Astrocyte (in vitro differentiated cells and primary cell): ENCODE results near the gene DVL3. TPM values are rescaled to one million over a fixed set of nuclear protein-coding genes. Genes with fewer than 3 reads are reported as not detected.

Experiments used
- DNase-seq: peaks from one replicate; pipeline ENCODE4 v3.0.0-alpha.2; 2010; ENCODE audit warnings: low read depth
- FAIRE-seq: peaks from 2 replicates; lab custom pipeline; 2011; peaks lifted over from hg19 to GRCh38; lab: Jason Lieb, UNC
- H2AFZ ChIP-seq: 2 replicates; pipeline ENCODE4 v1.6.0; 2012; ENCODE audit warnings: low read depth, low read length, inconsistent platforms
- H3K27ac ChIP-seq: 2 replicates; pipeline ENCODE4 v1.5.1; 2011; ENCODE audit warnings: low read depth, low read length, inconsistent platforms
- H3K27me3 ChIP-seq: 2 replicates; pipeline ENCODE4 v1.6.0; 2011; ENCODE audit warnings: low read length, inconsistent platforms; ENCODE audit not compliant: insufficient read depth
- H3K36me3 ChIP-seq: 2 replicates; pipeline ENCODE4 v1.5.1; 2011; ENCODE audit warnings: low read length, inconsistent platforms; ENCODE audit not compliant: insufficient read depth
- H3K4me1 ChIP-seq: 2 replicates; pipeline ENCODE4 v1.5.1; 2011; ENCODE audit warnings: low read length, inconsistent platforms; ENCODE audit not compliant: insufficient read depth
- H3K4me2 ChIP-seq: 2 replicates; pipeline ENCODE4 v1.6.0; 2012; ENCODE audit warnings: low read length, inconsistent platforms
- H3K4me3 ChIP-seq: 2 replicates; pipeline ENCODE4 v1.5.1; 2011; ENCODE audit warnings: low read depth, mild to moderate bottlenecking, low read length, inconsistent platforms; ENCODE audit not compliant: insufficient read depth
- H3K79me2 ChIP-seq: 2 replicates; pipeline ENCODE4 v1.6.0; 2012; ENCODE audit warnings: mild to moderate bottlenecking, low read length, inconsistent platforms; ENCODE audit not compliant: insufficient read depth
- H3K9ac ChIP-seq: 2 replicates; pipeline ENCODE4 v1.6.0; 2012; ENCODE audit warnings: mild to moderate bottlenecking, low read length, inconsistent platforms
- H3K9me3 ChIP-seq: 2 replicates; pipeline ENCODE4 v1.5.1; 2012; ENCODE audit warnings: low read depth, mild to moderate bottlenecking, low read length, inconsistent platforms; ENCODE audit not compliant: insufficient read depth
- H4K20me1 ChIP-seq: 2 replicates; pipeline ENCODE4 v1.6.0; 2012; ENCODE audit warnings: low read length, inconsistent platforms; ENCODE audit not compliant: insufficient read depth
- H3K27ac Mint-ChIP-seq: one replicate; pipeline ENCODE4 v1.8.0; 2021; ENCODE audit warnings: mild to moderate bottlenecking, mixed read lengths; ENCODE audit not compliant: unreplicated experiment
- H3K27me3 Mint-ChIP-seq: one replicate; pipeline ENCODE4 v1.8.0; 2021; ENCODE audit warnings: low read depth, mixed read lengths; ENCODE audit not compliant: unreplicated experiment
- H3K36me3 Mint-ChIP-seq: one replicate; pipeline ENCODE4 v1.8.0; 2021; ENCODE audit warnings: low read depth, mixed read lengths; ENCODE audit not compliant: unreplicated experiment
- H3K4me1 Mint-ChIP-seq: one replicate; pipeline ENCODE4 v1.8.0; 2021; ENCODE audit warnings: low read depth, mixed read lengths; ENCODE audit not compliant: unreplicated experiment
- H3K4me3 Mint-ChIP-seq: one replicate; pipeline ENCODE4 v1.8.0; 2021; ENCODE audit warnings: mild to moderate bottlenecking, moderate library complexity, mixed read lengths; ENCODE audit not compliant: unreplicated experiment
- H3K9me3 Mint-ChIP-seq: one replicate; pipeline ENCODE4 v1.8.0; 2021; ENCODE audit warnings: mild to moderate bottlenecking, mixed read lengths; ENCODE audit not compliant: unreplicated experiment
- CTCF ChIP-seq: IDR thresholded peaks from 2 replicates; pipeline ENCODE4 v1.5.1; 2011; ENCODE audit warnings: low read depth, mild to moderate bottlenecking, inconsistent platforms, low read length, moderate library complexity; ENCODE audit not compliant: insufficient read depth
- EZH2 ChIP-seq: IDR thresholded peaks from 2 replicates; pipeline ENCODE4 v1.6.1; 2012; ENCODE audit warnings: mild to moderate bottlenecking, low read length, inconsistent platforms; ENCODE audit not compliant: insufficient read depth
- total RNA-seq: library from RNA; stranded (reverse); gene quantifications from 2 replicates; pipeline ENCODE4 v1.2.1, GENCODE V29; 2021

Gene DVL3
- total RNA-seq, 1 donor from 2014 or later: 110 TPM

- H3K27ac Mint-ChIP-seq: no peak overlapping the region
- DNase-seq: no peak
- H3K4me2 ChIP-seq: no peak overlapping the region
- H3K4me3 Mint-ChIP-seq: no peak overlapping the region
- no peak overlapping the region for H2AFZ ChIP-seq
- no peak overlapping the region for H3K4me3 ChIP-seq
- no peak overlapping the region for H3K9ac ChIP-seq
- H3K4me1 ChIP-seq: no peaks in the 10 kb centered on the region
- H3K79me2 ChIP-seq: no peaks in the 10 kb centered on the region
- peaks cover 6% of the 10 kb centered on the region for H3K27me3 ChIP-seq
- H3K9me3 ChIP-seq: no peaks in the 10 kb centered on the region
- no peaks in the 10 kb centered on the region for H4K20me1 ChIP-seq
- H3K9me3 Mint-ChIP-seq: no peaks in the 10 kb centered on the region
- H3K36me3 Mint-ChIP-seq: peaks cover 3% of the 10 kb centered on the region
- no peak for TF ChIP-seq CTCF
- TF ChIP-seq EZH2: no peak
- no peak overlapping the region for H3K27ac ChIP-seq
- FAIRE-seq: no peak
- H3K36me3 ChIP-seq: peaks cover under 1% of the 10 kb centered on the region
- H3K4me1 Mint-ChIP-seq: peaks cover 4% of the 10 kb centered on the region
- peaks cover 3% of the 10 kb centered on the region for H3K27me3 Mint-ChIP-seq
Measured at GRCh38 chr3:184200825-184201224, 45.6 kb downstream of the DVL3 start.

GRCh38 chr3:184203526-184203925 is 48.3 kb downstream of the DVL3 start:
- no peak for FAIRE-seq
- Mint-ChIP-seq H3K27me3 (peaks cover 13% of the 10 kb centered on the region), H3K4me3 (no peak overlapping the region), H3K9me3 (no peaks in the 10 kb centered on the region), H3K36me3 (no peaks in the 10 kb centered on the region), H3K27ac (no peak overlapping the region), H3K4me1 (no peaks in the 10 kb centered on the region)
- Histone ChIP-seq H3K4me1 (no peaks in the 10 kb centered on the region), H3K36me3 (no peaks in the 10 kb centered on the region), H3K9ac (no peak overlapping the region), H4K20me1 (no peaks in the 10 kb centered on the region), H3K4me3 (no peak overlapping the region), H2AFZ (no peak overlapping the region), H3K79me2 (no peaks in the 10 kb centered on the region), H3K4me2 (no peak overlapping the region), H3K27ac (no peak overlapping the region), H3K27me3 (peaks cover 16% of the 10 kb centered on the region), H3K9me3 (no peaks in the 10 kb centered on the region)
- DNase-seq: no peak
- no peak for TF ChIP-seq EZH2
- TF ChIP-seq CTCF: no peak

- H3K4me1 ChIP-seq: no peaks in the 10 kb centered on the region
- H3K27ac ChIP-seq: no peak overlapping the region
- no peaks in the 10 kb centered on the region for H3K36me3 ChIP-seq
- DNase-seq: no peak
- H3K4me2 ChIP-seq: no peak overlapping the region
- no peak overlapping the region for H2AFZ ChIP-seq
- no peak overlapping the region for H3K9ac ChIP-seq
- Mint-ChIP-seq H3K9me3 (no peaks in the 10 kb centered on the region), H3K27me3 (peaks cover 15% of the 10 kb centered on the region), H3K27ac (no peak overlapping the region), H3K36me3 (no peaks in the 10 kb centered on the region), H3K4me3 (no peak overlapping the region), H3K4me1 (no peaks in the 10 kb centered on the region)
- peaks cover 15% of the 10 kb centered on the region for H3K27me3 ChIP-seq
- H4K20me1 ChIP-seq: no peaks in the 10 kb centered on the region
- FAIRE-seq: no peak
- no peak for TF ChIP-seq CTCF
- TF ChIP-seq EZH2: no peak
- no peaks in the 10 kb centered on the region for H3K79me2 ChIP-seq
- H3K4me3 ChIP-seq: no peak overlapping the region
- no peaks in the 10 kb centered on the region for H3K9me3 ChIP-seq
Measured at GRCh38 chr3:184209146-184209923, 54.2 kb downstream of the DVL3 start.
